HG03103 (cell line): ENCODE measurements around the gene SLC25A2.
"Not testable (repeated sequence)": the region's sequence is repeated elsewhere in the genome, so short reads cannot be mapped to it uniquely, and the experiment has no call there.

ENCODE experiments used
- ATAC-seq: cut with Tn5 transposase; IDR thresholded peaks from one replicate; pipeline ENCODE4 v1.9.1; 2021; ENCODE audit warnings: low read depth; ENCODE audit not compliant: unreplicated experiment

SLC25A2 gene

DNA sequence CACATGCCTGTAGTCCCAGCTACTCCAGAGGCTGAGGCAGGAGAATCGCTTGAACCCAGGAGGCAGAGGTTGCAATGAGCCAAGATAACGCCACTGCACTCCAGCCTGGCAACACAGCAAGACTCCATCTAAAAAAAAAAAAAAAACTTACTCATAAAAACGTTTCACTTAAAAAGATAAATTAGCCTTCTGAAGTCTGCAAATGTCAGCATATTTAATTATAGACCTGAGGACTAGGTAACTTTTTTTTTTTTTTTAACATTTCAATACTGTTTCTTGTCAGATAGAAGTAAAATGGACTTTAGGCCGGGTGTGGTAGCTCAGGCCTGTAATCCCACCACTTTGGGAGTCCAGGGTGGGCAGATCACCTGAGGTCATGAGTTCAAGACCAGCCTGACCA is 13.1 kb upstream of the SLC25A2 start:
- ATAC-seq = not testable (repeated sequence)

DNA sequence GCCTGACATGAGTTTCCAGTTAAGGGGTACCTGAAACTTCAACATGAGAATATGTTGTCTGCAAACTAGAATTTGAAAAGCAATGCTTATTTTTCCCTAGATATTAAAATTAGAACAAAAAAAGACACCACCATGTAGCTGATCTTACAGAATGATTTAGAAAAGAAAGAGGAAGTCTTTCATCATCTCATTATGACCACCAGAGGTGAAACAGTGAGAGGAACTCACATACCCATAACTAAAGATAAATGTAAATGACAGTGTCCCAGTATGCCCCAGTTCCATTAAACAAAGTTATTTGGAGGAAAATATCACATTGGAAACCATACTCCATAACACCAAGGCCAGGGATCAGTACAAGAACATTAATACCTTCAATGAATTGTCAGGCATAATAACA is 9.9 kb upstream of the SLC25A2 start:
- no peak for ATAC-seq

DNA sequence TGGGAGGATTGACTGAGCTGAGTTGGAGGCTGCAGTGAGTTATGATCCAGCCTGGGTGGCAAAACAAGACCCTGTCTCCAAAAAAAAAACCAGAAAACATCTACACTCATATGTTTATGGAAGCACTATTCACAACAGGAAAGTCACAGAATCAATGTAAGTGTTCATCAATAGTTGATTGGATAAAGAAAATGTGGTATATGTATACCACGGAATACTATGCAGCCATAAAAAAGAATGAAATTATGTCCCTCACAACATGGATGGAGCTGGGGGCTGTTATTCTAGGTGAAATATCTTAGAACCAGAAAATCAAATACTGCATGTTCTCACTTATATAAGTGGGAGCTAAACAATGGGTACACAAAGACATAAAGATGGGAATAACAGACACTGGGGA is 2.8 kb upstream of the SLC25A2 start:
- ATAC-seq = no peak

DNA sequence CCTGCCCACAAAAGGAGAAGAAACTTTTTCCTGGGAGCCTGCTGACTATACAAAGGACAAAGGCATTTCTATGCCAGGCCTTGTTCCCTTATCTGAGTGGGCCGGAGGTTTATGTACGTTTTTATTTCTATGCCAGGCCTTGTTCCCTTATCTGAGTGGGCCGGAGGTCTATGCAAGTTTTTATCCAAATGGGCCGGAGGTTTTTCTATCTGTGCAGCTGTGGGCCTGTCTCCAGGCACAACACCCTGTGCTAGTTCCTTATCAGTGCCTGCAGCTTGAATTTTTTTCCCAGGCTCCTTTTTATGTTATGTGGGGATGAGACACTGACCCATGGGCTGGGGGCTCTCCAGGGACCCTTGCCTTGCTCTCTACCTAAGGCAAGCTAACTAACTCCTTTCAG is 5.5 kb downstream of the SLC25A2 start:
- ATAC-seq = no peak

DNA sequence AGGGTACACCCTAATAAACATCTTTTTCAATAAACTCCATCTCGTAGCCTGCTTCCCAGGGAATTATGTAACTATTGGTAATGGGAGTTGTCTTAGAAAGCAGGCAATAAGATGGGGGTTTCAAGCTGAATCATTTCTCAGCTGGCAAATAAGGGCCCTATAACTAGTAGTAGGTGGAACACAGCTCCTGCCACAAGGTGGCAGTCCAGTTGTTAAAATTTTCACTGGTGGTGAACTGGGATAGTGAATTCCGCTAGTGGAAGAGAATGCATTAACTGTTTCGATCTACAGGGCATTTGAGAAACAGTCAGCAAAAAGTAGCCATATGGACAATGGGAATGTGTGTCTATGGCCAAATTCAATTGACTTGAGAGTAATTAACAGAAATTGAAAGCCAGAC is 30.9 kb downstream of the SLC25A2 start:
- no peak for ATAC-seq

DNA sequence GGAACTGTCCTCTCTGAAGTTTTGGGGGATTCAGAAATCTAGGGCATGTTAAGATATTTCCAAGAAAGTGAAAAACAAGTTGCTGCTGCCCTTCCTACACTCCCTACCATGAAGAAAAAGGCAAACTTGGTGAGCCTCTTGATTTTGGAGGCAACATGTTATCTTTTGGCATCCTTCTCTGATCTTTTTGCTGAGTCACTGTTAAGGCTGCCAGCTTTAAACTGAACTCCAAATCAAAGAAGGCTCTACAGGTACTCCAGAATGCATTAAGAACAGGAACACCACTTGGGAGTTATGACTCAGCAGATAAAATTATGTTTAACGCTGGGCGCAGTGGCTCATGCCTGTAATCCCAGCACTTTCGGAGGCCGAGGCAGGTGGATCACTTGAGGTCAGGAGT is 34.7 kb downstream of the SLC25A2 start:
- no peak for ATAC-seq

DNA sequence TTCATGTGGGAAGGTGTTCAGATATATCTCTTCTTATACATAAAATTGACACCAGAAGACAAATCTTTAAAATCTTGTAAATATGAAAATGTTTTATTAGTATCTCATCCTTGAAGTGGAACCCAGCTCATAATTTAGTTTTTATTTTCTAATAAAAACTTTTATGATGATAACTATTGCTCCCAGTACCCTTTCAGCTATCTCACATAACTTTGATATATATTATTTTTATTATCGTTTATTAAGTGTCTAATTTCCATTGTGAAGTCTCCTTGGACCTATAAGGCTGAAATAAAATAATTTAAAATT is 42.7 kb downstream of the SLC25A2 start:
- no peak for ATAC-seq

DNA sequence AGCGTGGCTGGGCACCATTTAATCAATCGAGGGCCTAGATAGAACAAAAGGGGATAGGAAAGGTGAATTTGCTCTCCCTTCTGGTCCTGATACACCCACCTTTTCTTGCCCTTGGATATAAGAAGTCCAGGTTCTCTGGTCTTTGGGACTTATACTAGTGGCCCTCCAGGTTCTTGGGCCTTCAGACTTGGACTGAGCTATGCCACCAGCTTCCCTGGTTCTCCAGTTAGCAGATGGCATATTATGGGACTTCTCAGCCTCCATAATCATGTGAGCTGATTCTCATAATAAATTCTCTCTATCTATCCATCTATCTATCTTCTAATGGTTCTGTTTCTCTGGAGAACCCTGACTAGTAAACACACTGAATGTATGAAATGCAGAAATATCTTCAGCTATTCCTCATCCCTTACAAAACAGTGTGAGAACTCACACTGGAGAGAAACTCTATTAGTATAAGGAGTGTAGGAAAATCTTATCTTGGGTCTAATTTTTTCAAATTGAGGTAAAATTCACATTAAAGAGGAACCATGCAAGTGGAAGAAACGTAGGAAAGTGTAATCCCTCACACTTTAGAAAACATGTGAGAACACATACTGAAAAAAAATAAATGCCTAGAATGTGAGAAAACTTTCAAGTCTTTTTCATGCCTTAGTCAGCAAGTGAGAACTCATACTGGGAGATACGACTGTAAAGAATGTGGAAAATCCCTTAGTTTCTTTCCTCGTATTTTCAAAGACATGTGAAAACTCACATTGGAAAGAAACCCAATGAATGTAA is 43.2 kb downstream of the SLC25A2 start:
- no peak for ATAC-seq

DNA sequence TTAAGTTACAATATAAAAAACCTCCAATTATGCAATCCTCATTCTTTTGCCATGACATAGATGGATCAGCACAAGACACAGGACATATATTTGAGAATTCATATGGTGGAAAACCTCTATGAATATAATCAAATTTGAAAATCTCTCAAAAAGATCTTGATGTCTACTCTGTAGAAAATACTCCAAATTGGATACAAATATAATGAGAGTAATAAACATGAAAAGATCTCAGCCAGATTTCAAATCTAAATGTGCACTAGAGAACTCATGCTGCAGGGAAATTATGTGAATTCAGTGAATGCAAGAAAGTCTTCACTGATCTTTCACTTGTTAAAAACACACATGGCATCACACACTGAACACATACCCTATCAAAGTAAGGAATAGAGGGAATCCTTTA is 44.9 kb downstream of the SLC25A2 start:
- ATAC-seq = no peak

DNA sequence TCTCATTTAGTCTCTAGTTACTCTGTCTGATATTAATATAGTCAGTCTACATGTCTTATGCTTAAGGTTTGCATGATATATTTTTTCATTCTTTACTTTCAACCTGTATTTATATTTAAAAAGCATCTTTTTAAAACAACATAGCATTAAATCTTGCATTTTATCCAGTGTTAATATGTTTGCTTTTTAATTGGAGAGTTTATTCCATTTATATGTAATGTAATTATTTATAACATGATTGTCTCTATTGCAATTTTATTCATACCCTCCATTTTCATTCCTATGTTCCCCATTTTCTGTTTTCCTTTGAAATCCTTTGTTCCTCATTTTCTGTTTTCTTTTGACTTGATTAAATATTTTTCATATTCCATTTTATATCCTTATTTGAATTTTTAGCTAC is 45.4 kb downstream of the SLC25A2 start:
- no peak for ATAC-seq
